DND-41 (cell line): ENCODE measurements around the gene STEAP3.

Experiments
- CTCF ChIP-seq: IDR thresholded peaks from 2 replicates; pipeline ENCODE4 v1.5.1; 2012; ENCODE audit warnings: borderline replicate concordance, low read length, moderate library complexity, mild to moderate bottlenecking; ENCODE audit not compliant: poor library complexity, severe bottlenecking; ENCODE audit errors: extremely low read depth
- EZH2 ChIP-seq: IDR thresholded peaks from 3 replicates; pipeline ENCODE4 v1.6.1; 2012; ENCODE audit warnings: borderline replicate concordance, low read depth, mild to moderate bottlenecking, moderate library complexity, low read length, inconsistent platforms; ENCODE audit not compliant: severe bottlenecking

GRCh38 chr2:119179991-119180390, 43.6 kb upstream of the STEAP3 start:
- no peak for TF ChIP-seq CTCF
- TF ChIP-seq EZH2: no peak
